NCI-H1105 (cell line): Measurements from ENCODE around the gene PDE3A.
"Not testable (repeated sequence)": the region's sequence is repeated elsewhere in the genome, so short reads cannot be mapped to it uniquely, and the experiment has no call there.

Source experiments
- DNase-seq: peaks from one replicate; lab custom pipeline; 2025; lab: John Stamatoyannopoulos, UW

The PDE3A gene

GRCh38 chr12:20551742-20552442, 183.6 kb downstream of the PDE3A start:
- DNase-seq: not testable (repeated sequence)

GRCh38 chr12:20552586-20552985, 184.2 kb downstream of the PDE3A start:
- DNase-seq: not testable (repeated sequence)

DNA sequence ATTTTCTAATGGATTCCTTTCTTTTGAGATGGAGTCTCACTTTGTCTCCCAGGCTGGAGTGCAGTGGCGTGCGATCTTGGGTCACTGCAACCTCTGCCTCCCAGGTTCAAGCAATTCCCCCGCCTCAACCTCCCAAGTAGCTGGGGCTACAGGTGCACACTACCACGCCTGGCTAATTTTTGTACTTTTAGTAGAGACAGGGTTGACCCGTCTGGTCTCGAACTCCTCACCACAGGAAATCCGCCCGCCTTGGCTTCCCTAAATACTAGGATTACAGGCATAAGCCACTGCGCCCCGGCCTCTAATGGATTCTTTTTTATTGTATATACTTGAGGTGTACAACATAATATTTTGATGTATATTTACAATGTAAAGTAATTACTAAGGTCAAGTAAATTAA, 186.7 kb downstream of the PDE3A start:
- DNase-seq: no peak

GRCh38 chr12:20555771-20556170, 187.4 kb downstream of the PDE3A start:
- no peak for DNase-seq

DNA sequence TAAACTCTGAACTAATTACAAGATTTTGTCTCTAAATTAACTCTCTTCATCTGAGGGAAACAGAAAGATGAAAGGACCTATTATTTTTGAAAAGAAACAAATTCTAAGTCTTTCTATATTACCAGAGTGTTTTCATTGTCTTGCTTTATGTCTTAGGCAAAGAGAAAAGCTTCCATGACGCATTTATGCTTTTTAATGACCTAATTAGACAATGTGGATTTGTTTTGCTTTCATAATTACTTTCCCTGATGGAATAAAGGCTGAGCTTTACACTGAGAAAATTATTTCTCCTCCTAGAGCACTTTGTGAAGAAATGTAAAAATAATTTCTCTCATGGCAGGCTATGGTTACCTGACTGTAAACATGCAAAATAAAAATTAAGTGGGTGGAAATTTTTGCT, 188.8 kb downstream of the PDE3A start:
- DNase-seq: no peak

- DNase-seq: no peak
Measured at GRCh38 chr12:20560935-20561334, 192.6 kb downstream of the PDE3A start.

DNA sequence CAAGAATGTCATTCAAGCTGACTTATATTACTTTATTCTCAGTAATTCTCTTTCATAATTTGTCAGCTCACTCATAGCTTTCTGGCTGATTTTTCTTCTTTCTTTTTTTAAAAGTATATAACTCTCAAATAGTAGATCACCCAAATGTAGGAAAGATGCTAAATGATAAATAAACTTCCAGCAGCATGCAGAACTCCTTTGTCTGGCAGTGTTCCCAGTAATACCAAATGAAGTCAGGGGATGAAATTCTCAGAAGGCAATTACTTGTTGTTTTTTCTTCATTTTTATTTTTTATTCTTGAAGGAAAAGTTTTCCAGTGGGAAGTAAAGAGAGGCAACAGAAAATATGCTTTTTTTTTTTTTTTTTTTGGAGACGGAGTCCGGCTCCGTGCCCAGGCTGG, 193.5 kb downstream of the PDE3A start:
- DNase-seq: no peak

GRCh38 chr12:20567413-20567812, 199.1 kb downstream of the PDE3A start:
- no peak for DNase-seq

GRCh38 chr12:20572451-20572850, 204.1 kb downstream of the PDE3A start:
- no peak for DNase-seq

- no peak for DNase-seq
Measured at GRCh38 chr12:20576528-20576927, 208.2 kb downstream of the PDE3A start.

GRCh38 chr12:20577054-20577453, 208.7 kb downstream of the PDE3A start:
- no peak for DNase-seq

DNA sequence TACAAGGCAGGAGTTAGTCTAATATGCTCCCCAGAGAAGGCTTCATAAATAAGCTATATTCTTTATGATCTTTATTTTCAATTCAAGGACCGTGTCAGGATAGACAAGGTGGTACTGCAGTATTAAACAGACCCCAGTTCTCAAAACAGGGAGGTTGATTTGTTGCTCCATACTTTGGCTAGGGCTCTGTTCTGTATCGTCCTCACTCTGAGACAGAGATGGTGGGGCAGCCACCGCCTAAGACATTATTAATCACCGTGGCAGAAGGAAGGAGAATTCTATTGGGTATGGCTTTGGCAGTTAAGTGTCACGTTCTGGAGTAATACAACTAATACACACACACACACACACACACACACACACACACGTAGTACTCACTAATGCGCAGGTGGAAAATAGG, 209.8 kb downstream of the PDE3A start:
- no peak for DNase-seq

- no peak for DNase-seq
Measured at GRCh38 chr12:20585055-20585625, 216.8 kb downstream of the PDE3A start.

DNA sequence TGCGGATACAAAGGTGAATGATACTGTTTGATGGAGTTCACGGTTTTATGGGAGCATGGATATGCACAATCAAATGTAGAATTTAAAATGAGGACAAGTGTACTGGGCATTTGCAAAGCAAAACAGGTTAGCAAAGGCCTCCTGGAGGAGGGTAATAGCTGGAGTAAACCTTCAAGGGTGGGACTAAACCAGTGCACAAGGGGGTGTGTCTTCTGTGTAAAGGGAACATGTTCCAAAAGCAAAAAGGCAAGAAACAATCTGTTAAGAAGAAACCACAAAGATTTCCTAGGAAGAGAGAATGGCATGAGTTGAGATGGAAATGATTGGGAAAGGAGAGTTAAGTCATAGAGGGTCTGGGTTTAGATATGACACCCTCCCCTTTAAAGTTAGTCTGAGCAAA, 217.6 kb downstream of the PDE3A start:
- no peak for DNase-seq

- peak; percentile 55 for DNase-seq
Measured at GRCh38 chr12:20588042-20588441, 219.7 kb downstream of the PDE3A start.

- no peak for DNase-seq
Measured at GRCh38 chr12:20590570-20590969, 222.2 kb downstream of the PDE3A start.

- DNase-seq: no peak
Measured at GRCh38 chr12:20592556-20592955, 224.2 kb downstream of the PDE3A start.

- DNase-seq: no peak
Measured at GRCh38 chr12:20593611-20594010, 225.3 kb downstream of the PDE3A start.

- no peak for DNase-seq
Measured at GRCh38 chr12:20596061-20596460, 227.7 kb downstream of the PDE3A start.

DNA sequence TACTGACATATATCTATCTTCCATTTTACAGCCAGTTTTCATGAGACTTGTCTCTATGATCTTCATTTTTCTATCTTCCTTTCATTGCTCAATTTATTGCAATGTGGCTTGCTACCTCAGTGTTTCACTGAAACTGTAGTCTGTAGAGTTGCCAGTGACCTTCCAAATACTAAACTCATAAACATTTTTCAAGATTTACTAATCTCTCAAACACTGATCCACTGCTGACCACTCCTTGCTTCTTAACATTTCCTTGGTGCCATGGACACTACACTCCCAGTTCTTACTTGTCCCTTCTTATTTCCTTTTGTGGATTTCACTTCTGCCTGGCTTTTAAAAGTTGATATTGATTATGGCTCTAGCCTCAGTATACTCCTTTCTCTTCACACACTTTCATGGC, 231.4 kb downstream of the PDE3A start:
- no peak for DNase-seq

- peak; percentile 43 for DNase-seq
Measured at GRCh38 chr12:20601668-20602280, 233.4 kb downstream of the PDE3A start.

GRCh38 chr12:20602641-20603391, 234.5 kb downstream of the PDE3A start:
- DNase-seq: no peak
